T-helper 2 cell (primary cell): ENCODE results near the gene FRMD4A.
A peak's percentile ranks its signal among the peaks of the same experiment; 100 is the strongest.

Experiments
- DNase-seq, 5 experiments: peaks; one replicate each; pipeline versions ENCODE4 v3.0.0 to v3.0.0-alpha.2; 2012 to 2022

The FRMD4A gene

GRCh38 chr10:13685885-13686284 lies 644.8 kb downstream of the FRMD4A start:
- no peak for DNase-seq

DNA sequence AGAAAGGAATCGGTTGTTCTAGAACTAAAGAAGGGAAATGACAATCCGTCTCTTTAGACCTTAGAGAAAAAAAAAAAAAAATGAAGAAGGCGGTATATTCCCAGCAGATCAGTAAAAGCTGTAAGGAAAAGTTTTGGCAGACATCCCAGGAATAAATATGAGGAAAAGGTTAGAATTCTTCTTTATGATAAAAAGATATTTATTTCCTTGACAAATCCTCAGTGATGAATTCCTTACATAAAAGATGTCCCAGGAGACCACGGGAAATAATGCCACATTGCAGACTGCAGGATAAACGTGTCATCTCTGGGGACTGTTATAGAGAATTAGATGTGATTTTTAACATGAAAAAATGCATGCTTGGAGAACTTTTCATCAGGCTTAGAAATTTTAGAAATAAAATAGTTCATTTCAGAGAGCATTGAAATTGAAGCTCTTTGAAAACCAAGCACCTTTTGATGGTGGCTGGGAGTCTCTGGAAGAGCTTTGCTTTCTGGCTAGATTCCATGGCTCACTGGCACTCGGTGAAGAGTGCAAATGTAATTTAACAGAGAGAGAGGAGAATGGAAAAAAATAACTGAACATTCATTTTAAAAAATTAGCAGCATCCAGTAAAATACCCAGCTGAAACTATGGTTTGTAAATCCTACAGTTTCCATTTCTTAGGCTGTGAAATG lies 645.8 kb downstream of the FRMD4A start:
- no peak for DNase-seq

- DNase-seq: no peak
These were observed 646.4 kb downstream of the FRMD4A start for GRCh38 chr10:13684252-13684791.

DNA sequence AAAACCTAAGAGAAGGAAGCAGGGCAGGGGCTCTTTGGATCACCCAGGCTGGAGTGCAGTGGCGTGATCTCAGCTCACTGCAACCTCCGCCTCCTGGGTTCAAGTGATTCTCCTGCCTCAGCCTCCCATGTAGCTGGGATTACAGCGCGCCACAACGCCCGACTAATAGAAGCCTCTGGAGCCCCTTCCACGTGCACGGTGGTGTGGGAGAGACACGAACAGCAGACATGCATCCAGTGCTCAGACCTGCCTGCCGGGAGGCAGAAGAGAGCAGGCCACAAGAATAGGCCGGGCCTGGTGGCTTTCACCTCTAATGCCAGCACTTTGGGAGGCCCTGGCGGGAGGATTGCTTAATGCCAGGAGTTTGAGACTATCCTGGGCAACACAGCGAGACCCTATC lies 647.7 kb downstream of the FRMD4A start:
- DNase-seq: no peak

DNA sequence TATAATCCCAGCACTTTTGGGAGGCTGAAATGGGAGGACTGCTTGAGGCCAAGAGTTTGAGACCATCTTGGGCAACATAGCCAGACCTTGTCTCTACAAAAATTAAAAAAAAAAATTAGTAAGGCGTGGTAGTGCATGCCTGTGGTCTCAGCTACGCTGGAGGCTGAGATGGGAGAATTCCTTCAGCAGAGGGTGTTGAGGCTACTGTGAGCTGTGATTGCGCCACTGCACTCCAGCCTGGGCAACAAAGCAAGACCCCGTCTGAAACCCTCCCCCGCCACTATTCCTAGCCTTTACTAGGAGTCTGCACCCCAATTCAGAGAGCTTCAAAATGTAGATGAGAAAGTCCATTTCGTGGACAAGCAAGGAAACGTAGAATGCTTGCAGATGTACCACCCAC lies 648.8 kb downstream of the FRMD4A start:
- DNase-seq: no peak

- no peak for DNase-seq
These were observed 649.2 kb downstream of the FRMD4A start for GRCh38 chr10:13681528-13681927.

DNA sequence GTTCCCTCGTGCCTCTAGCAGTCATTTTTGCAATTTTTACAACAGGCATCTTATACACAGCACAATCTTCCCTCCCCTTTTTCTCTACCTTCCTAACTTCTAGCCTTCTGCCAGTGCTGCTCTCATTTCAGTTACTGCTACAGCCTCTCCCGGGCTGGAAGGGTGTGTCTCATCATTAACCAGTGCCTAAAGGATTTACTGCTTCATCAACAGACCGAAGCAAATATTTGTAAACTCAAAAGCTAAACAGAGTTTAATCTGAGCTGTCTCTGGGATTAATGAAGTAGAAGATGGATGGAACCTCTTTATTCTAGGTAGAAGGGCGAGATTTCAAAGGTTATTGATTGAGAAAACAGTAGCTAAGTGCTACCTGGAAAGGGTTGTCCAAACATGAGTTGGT lies 649.6 kb downstream of the FRMD4A start:
- DNase-seq: no peak

DNA sequence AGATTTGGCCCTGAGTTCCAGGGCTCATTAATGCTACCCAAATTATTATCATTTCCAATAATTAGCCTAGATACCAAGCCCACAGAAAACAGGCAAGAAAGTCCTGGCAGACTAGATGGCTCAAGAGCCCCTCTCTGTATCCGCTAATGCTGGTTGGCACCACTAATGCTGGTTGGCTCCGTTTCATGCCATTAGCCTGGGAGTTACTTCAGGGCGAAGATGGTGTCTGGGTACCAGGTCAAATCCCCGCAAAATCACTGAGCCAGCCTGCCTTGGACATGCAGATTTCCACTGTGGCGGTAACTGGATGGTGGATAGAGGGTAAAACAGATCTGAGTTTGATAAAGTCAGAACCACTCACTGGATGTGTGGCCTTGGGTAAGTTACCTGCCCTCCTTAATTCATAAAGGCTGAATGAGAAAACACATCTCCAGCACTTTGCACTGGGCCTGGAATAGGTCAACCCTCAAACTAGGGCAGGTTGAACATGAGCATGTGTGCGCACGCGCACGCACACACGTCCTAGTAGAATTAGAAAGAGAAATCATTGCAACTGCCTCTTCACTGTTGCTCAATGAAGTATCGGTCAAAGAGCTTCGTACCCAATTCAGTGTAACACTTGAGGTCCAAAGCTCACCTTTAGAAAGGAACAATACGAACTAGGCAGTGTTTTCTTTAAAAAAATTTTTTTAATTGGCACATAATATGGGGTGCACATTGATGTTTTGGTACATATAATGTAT lies 652.5 kb downstream of the FRMD4A start:
- DNase-seq: no peak

DNA sequence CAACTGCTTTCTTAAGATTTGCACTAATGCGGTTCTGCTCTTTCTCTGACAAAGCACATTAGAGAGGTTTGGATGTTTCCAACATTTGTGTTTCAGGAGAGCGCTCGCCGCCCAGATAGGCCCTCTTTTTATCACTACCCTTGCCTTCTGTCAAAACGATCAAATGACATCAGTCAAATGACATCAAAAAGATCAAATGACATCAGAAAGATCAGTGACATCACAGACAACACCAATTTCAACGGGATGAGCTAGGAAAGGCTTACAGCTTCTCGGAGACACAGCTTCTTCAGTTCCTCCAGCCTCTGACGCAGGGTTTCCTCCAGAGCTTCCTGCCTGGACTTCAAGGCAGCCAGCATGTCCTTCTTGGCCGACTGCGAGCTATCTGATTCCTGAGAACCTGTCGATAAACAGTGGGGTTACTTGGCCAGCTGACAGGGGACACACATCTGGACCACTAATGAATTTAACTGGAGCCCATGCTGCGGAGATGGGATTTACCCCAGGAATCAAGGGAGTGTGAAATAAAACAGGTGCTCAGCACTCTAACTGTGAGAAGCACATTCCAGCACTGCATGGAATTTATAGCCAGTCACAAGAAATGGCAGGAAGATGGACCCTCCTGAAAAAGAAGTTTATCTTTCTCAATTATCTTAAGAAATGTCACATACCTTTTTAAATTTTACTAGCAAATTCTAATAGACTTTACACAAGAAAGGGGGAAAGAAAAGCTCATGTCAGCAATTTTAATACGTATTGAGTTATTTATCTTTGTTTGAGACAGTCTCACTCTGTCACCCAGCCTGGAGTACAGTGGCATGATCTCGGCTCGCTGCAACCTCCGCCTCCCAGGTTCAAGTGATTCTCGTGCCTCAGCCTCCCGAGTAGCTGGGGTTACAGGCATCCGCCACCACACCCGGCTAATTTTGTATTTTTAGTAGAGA lies 655.8 kb downstream of the FRMD4A start:
- no peak for DNase-seq

DNA sequence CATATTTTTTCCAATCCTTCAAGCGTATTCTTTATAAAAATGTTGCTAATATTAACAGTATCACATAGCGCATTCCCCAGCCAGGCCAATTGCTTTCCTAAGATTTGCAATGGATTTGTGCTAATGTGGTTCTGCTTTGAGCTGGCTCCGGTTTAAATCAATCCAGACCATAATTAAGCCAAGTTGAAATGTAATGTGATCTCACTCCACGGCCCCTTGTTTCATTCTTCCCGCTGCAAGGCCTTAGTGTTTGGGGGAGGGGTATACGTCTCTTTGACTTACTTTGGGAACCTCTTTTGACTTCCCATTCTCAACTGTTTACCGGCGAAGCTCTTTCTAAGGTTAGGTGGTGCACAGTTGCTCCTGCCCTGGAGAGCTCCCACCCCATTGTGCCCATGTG lies 657.6 kb downstream of the FRMD4A start:
- DNase-seq: no peak

GRCh38 chr10:13672548-13672947 lies 658.2 kb downstream of the FRMD4A start:
- no peak for DNase-seq

DNA sequence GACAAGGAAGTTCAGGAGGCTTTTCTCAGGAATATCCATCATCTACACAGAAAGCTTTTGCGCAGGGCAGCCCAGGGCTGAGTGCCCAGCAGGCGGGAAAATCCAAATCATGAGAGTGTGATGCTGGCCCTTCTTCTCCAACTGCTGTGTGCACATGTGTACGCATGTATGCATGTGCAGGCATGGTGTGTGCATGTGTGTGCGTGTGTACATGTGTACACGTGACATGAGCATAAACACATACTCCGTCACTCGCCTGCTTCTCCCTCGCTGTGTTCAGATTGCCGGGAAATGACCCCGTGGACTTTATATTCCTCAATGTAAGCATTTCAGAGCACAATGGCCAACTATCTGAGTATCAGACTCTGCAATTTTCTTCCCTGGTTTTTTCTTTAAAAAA lies 658.8 kb downstream of the FRMD4A start:
- no peak for DNase-seq

DNA sequence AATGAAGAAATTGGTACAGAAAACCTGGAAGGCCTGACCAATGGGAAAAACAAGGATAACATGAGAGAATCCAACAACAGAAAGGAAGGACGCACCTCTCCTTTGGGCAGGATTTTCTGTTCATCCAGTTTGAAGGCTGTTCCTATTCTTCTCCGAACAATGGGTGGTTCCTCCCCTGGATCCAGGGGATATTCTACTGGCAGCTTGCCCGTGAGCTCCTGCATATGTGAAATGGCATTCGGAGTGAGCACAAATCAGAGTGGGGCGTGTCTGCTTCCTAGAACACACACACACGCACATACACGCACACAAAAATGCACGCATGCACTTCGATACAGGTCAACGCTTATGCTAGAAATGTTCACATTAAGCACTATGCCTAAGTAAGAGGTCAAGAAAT lies 660.4 kb downstream of the FRMD4A start:
- no peak for DNase-seq

DNA sequence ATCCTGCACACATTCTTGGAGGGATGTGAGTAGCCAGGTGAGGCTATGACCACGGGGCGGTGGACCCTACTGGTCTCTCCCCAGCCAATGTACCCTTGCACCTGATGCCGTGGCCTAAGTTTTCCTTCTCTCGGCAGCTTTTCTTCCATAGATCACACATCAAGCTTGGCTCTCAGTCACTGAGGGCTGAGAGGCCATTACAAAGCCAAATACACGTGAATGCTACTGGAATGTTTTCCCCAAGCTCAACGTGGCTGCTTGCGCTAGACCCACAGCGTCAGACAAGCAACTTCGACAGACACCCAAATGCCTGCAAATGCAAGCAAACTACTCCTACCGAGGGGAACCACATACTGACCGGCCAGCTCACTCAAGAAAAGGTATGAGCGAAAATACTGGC lies 660.8 kb downstream of the FRMD4A start:
- no peak for DNase-seq

DNA sequence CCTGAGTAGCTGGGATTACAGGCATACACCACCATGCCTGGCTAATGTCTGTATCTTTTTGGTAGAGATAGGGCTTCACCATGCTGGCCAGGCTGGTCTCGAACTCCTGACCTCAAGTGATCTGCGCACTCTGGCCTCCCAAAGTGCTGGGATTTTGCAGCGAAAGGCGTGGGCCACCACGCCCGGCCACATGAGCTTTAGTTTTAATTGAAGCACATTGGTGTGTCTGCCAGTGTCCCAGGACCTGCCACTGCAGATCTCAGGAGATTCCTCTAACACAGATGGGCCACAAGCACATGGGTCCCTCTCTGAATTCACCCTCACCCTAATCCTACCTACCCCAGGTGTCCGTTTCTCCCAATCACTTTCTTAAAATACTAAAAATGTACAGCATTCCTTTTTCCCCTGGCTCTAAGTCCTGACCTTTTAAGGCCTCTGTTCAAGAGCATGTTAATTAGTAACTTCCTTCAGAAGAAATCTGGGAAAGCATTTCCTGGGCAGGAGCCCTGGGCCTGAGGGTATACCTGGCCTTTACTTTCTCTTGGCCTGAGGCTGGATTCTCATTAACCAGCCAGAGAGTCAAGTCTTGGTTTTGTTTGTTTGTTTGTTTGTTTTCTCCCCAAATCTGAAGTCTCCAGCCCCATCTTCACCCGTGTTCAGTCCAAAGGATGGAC lies 661.4 kb downstream of the FRMD4A start:
- DNase-seq: no peak

DNA sequence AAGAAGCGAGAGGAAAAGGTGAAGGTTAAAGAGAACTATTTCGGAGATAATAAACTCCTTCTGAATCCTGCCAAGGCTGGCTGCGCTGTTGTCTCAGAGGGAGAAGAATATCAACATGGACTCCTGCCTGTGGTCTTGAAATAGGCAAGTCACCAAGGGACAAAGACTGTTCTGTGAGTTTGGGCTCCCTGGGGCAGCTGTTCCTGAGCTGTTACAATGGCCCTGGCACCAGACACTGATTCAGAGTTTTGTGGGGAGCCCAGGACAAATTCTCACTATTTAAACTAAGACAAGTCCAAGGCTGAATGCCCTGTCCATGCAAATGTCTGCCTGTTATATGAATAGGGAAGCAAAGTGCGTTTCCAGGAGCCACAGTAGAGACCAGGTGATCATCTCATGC lies 662.6 kb downstream of the FRMD4A start:
- DNase-seq: no peak

GRCh38 chr10:13665516-13666262 lies 665.0 kb downstream of the FRMD4A start:
- no peak for DNase-seq

DNA sequence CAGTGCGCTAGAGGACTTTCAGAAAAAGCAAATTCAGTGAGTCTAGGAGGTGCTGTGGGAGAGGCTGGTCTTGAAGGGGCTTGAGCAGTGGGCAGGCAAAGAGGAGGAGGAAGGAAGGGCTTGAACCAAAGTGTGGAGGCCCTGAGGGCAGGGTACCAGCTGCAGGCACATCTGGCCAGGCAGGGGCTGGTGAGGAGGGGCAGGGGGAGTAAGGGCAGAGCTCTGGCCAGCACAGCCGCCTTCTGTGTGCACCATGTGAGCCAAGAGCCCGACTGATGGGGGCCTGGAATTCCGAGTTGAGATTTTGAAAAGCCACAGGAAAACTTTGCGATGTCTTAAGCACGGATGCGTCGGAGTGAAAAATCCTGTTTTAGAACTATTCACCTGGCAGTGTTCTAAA lies 669.5 kb downstream of the FRMD4A start:
- DNase-seq: no peak

- DNase-seq: no peak
These were observed 670.2 kb downstream of the FRMD4A start for GRCh38 chr10:13660551-13660920.

DNA sequence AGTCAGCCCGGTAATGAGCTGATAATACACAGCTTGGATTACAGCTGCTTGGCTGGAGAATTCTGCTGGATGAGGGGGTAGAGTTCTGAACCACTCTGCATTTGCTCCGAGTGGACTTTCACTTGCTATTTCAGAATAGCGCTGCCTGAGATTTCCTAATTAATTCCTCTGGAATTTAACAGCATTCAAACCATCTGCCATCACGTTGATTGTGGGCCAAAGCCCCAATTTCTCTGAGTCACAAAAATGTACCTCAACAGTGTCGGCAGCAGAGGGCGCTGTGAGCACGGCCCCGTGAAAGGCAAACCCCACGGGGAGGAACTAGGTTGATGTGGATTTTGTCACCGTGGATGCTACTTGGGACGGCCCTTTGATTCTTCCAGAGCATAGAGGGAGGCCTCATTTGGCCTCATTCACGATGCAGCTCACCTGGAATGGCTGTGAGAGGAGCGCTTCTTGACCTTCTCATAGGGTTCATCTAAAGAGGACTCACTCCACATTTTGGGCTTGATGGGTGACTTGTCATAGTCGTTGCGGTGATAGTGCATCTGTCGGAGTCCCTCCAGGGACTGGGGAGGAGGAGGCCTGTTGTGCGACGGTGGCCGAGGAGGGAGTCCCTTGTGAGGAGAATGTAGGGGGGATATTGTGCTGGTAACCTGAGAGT lies 670.7 kb downstream of the FRMD4A start:
- DNase-seq: peak; percentile 8 to 56 (median 42)
